Neural cell (in vitro differentiated cells): ENCODE data around the gene CAMKMT.

Source experiments
- SMC3 ChIP-seq: fragments of 450-650 bp; conservative IDR thresholded peaks from 2 replicates; pipeline ENCODE4 v1.6.1; 2014; ENCODE audit warnings: antibody characterized with exemption, mild to moderate bottlenecking, moderate library complexity; ENCODE audit not compliant: poor library complexity
- TAF1 ChIP-seq: IDR thresholded peaks from 2 replicates; pipeline ENCODE4 v1.6.1; 2012; ENCODE audit warnings: low read depth
- TF ChIP-seq, protein P1 (sequence below): fragments of 450-650 bp; IDR thresholded peaks from 2 replicates; pipeline ENCODE4 v1.5.1; 2014; ENCODE audit warnings: antibody characterized with exemption, mild to moderate bottlenecking, moderate library complexity; ENCODE audit not compliant: poor library complexity, severe bottlenecking

DNA sequence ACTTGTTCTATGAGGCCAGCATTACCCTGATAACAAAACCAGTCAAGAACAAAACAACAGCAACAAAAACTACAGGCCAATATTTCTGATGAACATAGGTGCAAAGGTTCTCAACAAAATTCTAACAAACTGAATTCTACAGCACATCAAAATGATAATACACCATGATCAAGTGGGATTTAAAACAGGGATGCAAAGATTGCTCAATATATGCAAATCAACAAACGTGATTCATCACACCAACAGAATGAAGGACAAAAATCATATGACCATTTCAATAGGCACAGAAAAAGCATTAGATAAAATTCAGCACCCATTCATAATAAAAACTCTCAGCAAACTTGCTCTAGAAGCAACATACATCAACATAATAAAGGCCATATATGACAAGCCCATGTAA, 173.6 kb downstream of the CAMKMT start:
- TF ChIP-seq, protein P1, sequence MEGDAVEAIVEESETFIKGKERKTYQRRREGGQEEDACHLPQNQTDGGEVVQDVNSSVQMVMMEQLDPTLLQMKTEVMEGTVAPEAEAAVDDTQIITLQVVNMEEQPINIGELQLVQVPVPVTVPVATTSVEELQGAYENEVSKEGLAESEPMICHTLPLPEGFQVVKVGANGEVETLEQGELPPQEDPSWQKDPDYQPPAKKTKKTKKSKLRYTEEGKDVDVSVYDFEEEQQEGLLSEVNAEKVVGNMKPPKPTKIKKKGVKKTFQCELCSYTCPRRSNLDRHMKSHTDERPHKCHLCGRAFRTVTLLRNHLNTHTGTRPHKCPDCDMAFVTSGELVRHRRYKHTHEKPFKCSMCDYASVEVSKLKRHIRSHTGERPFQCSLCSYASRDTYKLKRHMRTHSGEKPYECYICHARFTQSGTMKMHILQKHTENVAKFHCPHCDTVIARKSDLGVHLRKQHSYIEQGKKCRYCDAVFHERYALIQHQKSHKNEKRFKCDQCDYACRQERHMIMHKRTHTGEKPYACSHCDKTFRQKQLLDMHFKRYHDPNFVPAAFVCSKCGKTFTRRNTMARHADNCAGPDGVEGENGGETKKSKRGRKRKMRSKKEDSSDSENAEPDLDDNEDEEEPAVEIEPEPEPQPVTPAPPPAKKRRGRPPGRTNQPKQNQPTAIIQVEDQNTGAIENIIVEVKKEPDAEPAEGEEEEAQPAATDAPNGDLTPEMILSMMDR = no peak
- TF ChIP-seq TAF1 (no peak), SMC3 (no peak)
